GM19099 (cell line): ENCODE measurements around the gene CLEC2D.

Experiments
- POLR2A ChIP-seq: IDR thresholded peaks from 3 replicates; pipeline ENCODE4 v1.6.1; 2011; ENCODE audit warnings: low read depth; ENCODE audit not compliant: insufficient read length; ENCODE audit errors: extremely low read depth

CLEC2D gene

DNA sequence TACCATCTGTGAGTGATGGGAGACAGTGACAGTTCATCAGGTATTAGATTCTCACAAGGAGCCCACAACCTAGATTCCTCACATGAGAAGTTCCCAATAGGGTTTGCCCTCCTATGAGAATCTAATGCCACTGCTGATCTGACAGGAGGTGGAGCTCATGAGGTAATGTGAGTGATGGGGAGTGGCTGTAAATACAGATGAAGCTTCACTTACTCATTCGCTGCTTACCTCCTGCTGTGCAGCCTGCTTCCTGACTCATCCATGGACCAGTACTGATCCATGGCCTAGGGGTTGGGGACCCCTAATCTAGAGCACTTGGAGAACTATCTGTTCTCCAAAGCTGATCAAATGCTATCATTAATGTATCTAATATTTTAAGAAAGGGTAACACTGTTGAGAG is 17.7 kb downstream of the CLEC2D start:
- no peak for TF ChIP-seq POLR2A

DNA sequence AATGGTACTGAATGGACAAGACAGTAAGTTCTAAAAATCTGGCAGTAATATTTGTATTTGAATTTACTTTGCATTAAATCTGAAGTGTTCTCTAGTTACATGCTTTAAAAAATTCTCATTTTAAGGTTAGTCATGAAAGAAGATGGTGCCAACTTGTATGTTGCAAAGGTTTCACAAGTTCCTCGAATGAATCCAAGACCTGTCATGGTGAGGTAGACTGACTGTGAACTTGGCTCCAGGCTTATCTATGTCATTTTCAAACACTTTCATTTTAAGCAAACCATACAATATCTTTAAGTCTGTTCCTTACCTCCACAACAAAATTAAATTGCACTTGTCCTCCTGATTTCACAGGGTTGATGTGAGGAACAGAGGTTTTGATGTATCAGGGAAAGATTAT is 23.4 kb downstream of the CLEC2D start:
- no peak for TF ChIP-seq POLR2A

DNA sequence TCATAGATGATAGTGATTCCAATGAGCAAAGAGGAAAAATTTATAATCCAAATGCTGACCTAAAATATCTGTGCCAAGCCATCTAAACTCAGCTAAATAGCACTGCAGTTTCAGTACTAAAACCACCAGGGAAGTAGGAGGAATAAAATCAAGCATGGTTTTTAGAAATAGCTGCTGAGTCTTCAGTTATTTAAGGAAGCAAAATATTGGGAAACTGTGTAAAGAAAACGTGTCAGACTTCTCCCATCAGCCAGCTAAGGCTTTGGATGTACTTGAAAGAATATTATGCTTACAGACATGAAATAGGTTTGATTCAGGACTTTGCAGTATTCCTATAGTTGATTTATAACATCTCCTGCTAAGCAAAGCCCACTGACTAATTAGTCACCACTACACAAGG is 24.7 kb downstream of the CLEC2D start:
- TF ChIP-seq POLR2A: no peak

DNA sequence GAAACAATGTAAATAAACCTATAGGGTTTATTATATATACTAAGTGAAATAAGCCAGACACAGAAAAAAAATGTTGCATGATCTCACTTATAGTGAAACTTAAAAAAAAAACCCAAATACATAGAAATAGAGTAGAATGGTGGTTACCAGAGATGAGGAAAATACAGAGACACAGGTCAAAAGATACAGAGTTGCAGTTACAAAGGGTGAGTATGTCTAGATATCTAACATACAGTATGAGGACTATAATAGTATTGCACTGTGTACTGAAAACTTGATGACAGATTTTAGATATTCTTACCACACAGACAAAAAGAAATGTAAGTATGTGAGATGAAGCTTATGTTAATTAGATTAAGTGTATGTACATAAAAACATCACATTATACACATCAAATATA is 28.1 kb downstream of the CLEC2D start:
- no peak for TF ChIP-seq POLR2A

DNA sequence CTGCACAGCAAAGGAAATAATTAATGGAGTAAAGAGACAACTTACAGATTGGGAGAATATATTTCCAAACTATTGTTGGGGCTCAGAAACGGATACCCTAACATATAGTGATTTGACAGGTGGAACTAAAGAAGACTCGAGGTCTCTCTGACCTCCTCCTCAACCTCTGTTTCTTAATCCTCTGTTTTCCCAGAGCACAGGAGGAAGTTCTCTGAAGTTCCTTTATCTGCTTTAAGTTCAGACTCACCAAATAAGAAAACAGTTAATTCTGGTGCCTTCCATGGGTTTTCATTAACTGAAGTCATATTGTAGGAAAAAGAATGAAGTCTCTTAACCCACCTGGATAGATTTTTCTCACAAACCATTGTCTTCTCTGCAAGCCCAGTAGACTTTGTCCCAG is 29.2 kb downstream of the CLEC2D start:
- no peak for TF ChIP-seq POLR2A

DNA sequence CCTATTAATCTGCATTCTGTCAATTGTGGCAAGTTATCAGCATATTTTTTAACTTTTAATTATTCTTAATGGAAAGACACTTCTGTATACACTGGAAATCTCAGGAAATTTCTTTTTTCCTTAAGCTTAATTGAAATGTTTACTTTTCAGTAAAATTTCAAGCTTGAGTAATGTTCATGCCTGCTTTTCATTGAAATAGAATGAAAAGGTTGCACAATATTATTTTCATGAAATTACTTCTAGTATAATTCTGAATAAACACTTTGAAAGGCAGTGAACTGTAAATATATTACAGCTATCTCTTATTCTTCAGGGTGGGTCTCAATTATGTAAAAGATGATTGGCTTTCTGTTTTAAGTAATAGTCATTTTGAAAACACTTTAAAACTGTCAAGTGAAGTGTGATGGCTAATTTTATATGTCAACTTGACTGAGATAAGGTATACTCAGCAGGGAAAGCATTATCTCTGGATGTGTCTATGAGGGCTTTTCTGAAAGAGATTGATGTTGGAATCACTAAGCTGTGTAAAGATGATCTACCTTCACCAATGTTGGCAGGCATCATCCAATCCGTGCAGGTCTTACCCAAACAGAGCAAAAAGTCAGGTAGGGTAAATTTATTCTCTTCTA is 29.9 kb downstream of the CLEC2D start:
- TF ChIP-seq POLR2A: no peak

DNA sequence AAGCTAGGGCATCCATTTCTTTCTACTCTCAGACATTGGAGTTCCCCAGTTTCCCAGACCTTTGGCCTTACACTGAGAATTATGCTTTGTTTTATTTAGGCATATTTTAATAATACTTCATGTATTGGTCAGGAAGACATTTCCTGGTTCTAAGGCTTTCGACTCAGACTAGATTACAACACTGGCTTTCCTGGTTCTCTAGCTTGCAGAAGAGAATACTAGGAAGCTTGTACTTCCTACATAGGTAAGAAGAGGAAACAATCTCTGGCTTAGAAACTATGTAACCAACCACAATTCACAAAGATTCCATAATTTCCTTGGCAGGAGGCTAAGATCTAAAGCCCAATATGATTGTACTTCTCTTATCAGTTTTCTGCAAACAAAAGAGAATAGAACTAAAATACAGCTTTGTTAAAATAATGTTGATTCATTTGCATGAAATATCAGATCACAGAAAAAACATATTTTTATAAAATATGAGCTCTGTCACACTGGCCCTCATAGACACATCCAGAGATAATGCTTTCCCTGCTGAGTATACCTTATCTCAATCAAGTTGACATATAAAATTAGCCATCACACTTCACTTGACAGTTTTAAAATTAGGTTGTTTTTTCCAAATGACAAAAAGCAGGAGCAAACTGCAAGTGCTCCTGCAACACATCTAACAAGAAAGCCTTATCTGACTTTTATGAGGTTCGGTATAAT is 30.5 kb downstream of the CLEC2D start:
- no peak for TF ChIP-seq POLR2A

DNA sequence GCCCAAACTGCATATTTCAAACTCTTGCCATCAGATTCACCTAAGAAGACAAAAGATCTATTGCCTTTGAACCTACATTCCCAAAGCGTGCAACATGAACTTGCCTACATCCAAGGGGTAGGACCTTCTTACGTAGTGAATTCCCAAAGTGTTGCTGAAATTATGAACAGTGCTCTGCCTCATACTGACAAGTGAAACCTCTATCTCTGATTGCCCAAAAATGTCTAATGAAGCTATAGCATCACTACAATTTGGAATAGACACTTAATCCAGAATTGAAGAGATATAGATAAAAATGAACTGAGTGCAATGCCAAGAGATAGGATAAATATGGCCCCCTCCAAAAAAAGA is 31.1 kb downstream of the CLEC2D start:
- TF ChIP-seq POLR2A: no peak

DNA sequence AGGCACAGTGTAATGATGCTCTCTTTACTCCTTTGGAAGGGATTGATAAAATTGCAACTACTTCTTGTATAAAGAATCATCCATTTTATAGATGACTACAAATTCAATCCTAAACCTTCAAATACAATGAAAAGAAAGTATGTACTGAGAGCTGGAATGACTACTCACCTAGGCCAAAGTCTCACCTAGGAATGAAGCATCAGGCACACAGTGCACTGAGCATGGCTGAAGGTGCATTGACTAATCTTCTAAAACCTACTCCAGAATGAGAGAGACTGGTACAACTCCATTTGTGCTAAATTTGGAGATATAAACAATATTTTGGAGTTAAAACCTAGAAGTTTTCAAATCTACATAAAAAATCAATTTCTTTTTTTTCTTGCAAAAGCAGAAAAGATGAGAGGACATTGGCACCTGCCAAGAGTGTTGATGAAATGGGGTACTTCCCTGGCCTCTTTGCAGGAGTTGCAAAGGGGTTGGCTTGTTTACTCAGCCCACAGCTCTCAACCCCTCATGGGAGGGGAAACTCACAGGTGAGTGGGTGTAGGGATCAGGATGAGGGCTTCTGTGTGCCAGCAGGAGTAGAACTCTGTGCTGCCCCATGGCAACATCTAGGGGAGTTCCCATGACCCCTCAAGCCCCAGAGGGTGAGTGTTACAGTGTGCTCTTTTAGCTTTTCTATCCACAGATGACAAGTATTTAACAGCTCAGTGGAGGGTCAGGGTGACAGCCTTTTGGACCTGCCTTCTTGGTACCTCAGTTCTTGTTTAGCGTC is 32.1 kb downstream of the CLEC2D start:
- TF ChIP-seq POLR2A: peak; percentile 30

DNA sequence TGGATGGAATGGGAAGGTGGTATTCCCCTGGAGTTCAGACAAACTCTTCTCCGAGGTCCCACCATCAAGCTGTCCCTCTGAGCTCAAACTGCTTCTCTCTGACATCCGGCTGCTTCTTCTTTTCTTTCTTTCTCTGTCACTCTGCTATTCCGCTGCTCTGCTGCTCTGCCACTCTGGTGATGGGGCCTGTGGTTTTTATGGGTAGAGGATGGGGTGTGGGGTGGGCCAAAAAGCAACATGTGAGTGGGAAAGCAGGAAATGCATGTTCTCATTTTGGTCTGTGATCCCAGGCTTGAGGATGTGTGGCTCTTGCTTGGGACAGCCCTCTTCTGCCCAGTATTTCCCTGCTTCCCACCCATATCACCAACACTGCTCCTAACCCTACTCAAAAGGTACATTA is 32.7 kb downstream of the CLEC2D start:
- peak; percentile 22 for TF ChIP-seq POLR2A

DNA sequence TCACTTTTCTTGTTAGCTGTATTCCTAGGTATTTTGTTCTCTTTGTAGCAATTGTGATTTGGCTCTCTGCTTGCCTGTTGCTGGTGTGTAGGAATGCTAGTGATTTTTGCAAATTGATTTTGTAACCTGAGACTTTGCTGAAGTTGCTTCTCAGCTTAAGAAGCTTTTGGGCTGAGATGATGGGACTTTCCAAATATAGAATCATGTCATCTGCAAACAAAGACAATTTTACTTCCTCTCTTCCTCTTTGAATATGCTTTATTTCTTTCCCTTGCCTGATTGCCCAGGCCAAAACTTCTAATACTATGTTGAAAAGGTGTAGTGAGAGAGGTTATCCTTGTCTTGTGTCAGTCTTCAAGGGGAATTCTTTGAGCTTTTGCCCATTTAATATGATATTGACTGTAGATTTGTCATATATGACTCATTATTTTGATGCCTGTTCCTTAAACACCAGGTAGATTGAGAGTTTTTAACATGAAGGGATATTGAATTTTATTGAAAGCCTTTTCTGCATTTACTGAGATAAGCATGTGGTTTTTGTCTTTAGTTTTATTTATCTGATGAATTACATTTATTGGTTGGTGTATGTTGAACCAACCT is 36.7 kb downstream of the CLEC2D start:
- TF ChIP-seq POLR2A: no peak

DNA sequence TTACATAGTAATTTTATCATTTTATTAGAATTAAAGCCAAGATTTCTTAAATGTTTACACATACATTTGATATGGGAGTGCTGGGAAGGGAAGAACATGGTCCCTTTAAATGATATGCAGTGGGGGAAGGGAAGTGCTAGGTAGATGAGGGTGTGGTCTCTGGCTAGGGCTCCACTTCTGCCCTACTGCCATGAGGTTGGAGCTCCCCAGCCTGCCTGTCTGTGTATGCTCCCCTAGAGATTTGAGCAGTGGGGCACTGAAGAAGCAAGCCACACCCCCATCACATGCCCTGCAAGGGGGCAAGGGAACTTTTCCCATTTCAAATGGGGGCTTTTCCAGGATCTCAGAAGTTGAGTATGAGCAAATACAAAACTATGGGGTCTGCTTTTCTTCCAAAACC is 37.8 kb downstream of the CLEC2D start:
- no peak for TF ChIP-seq POLR2A

DNA sequence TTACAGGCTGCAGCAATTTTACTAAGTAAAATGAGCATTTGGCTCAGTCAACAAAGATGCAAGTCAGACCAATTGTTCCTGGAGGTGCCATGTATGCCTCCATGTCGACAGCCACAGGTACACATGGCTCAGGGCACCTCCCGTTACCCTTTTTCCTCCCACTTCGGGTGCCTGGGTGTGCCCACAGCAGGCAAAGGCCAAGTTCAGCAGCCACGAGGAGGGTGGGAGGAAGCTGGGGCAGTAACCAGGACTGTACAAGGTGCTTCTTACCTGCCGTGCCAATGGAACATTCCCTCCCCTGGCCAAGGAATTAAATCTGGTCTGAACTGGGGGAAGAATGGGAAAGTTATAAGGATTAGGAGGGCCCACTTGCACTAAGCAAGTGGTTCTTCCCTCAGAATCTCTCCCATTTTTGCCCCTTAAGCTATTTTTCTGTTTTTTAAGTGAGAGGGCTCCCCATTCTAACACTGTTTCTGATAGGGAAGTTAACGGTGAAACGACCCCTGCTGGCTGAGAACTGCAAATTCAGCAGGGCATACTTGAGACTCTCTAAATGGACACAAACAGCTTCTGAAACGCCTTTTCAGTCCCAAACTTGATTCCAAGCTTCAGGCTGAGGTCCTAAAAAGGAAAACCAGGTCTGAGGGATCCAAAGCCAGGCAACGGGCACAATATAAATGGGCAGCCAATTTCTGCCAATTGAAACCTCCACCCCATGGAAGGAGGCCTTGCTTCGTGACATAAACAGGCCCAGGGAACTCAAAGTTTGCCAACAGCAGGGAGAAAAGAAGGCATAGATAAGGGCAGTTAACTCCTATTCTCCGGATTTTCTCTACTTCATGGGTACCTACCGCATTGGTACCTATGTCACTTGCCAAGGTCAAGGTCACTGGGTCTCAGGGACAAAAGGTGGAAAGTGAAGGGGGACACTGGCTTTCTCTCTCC is 38.6 kb downstream of the CLEC2D start:
- peak; percentile 5 for TF ChIP-seq POLR2A

DNA sequence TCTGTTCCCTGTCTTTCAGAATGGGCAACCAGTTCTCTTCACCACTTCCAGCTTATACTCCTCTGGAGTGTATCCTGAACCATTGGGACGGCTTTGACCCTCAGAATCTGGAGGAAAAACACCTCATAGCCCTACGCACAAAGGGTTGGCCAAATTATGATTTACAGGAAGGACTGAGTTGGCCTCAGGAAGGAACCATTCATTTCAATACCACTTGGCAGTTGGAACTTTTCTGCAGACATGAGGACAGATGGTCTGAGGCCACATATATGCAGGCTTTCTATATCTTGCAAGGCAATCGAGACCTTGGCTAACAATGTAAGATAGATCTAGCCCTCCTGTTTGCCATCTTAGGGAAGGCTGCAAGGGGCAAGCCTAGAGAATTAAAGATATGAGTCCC is 39.3 kb downstream of the CLEC2D start:
- peak; percentile 3 for TF ChIP-seq POLR2A
